Cardiac septum (tissue), 1 donor: Measurements from ENCODE around the gene SORL1. TPM values are rescaled to one million over a fixed set of nuclear protein-coding genes. Genes with fewer than 3 reads are reported as not detected.

Source experiments
- total RNA-seq: library from RNA; stranded (reverse); fragmentation: NEBNext Ultra II Directional; extraction: Animal tissue kit (Norgen Biotek cat#: 25700); gene quantifications from one replicate; pipeline ENCODE4 v1.2.1, GENCODE V29; 2021
- donor health status: DM: no; HTN: no; CAD: no.

The SORL1 gene
- total RNA-seq, 1 donor from 2014 or later = 8.0 TPM

Other genes with a start within 250 kb of the SORL1 start
- 20.6 TPM for gene SC5D, start 159.5 kb upstream of the SORL1 start, total RNA-seq